WTC11 (cell line): ENCODE measurements around the gene MEN1. TPM values are rescaled to one million over a fixed set of nuclear protein-coding genes. Genes with fewer than 3 reads are reported as not detected.

ENCODE experiments used
- ATAC-seq: fragments of 200-7000 bp; cut with Tn5 transposase; 2 replicates; pipeline ENCODE4 v1.10.0; 2021; ENCODE audit warnings: mild to moderate bottlenecking, moderate library complexity
- CTCF ChIA-PET: fragments of 300-600 bp; sonication (Branson Sonifier 250); formaldehyde crosslinking; loops from one replicate; lab custom pipeline; 2021; ENCODE audit warnings: antibody characterized with exemption; lab: Charles Lee
- POLR2A ChIA-PET: fragments of 350-600 bp; sonication (Branson Sonifier 250); formaldehyde crosslinking; loops from one replicate; lab custom pipeline; 2021; ENCODE audit warnings: antibody characterized with exemption; lab: Charles Lee
- DNase-seq: peaks from one replicate; pipeline ENCODE4 v3.0.0; 2021; ENCODE audit warnings: low spot score
- H3K27ac Mint-ChIP-seq: 2 replicates; pipeline ENCODE4 v1.8.0; 2021; ENCODE audit warnings: mixed read lengths
- H3K27me3 Mint-ChIP-seq: 2 replicates; pipeline ENCODE4 v1.8.0; 2021; ENCODE audit warnings: low read depth, mild to moderate bottlenecking, moderate library complexity, mixed read lengths
- H3K36me3 Mint-ChIP-seq: 2 replicates; pipeline ENCODE4 v1.8.0; 2021; ENCODE audit warnings: mixed read lengths
- H3K4me1 Mint-ChIP-seq: 2 replicates; pipeline ENCODE4 v1.8.0; 2022; ENCODE audit warnings: mixed read lengths
- H3K4me3 Mint-ChIP-seq: 2 replicates; pipeline ENCODE4 v1.8.0; 2021; ENCODE audit warnings: mild to moderate bottlenecking, moderate library complexity, mixed read lengths
- H3K9me3 Mint-ChIP-seq: 2 replicates; pipeline ENCODE4 v1.8.0; 2021; ENCODE audit warnings: mixed read lengths
- ESRRA ChIP-seq: sonication (generic); formaldehyde crosslinking; IDR thresholded peaks from 2 replicates; pipeline ENCODE4 v1.8.1; 2022; ENCODE audit warnings: mild to moderate bottlenecking, missing genetic modification reagents, borderline replicate concordance
- GTF2I ChIP-seq: fragments of 250-450 bp; sonication (Bioruptor Pico); conservative IDR thresholded peaks from 2 replicates; pipeline ENCODE4 v1.4.0; 2021; ENCODE audit warnings: mild to moderate bottlenecking
- HMGA2 ChIP-seq: fragments of 250-450 bp; sonication (Bioruptor Pico); IDR thresholded peaks from 2 replicates; pipeline ENCODE4 v1.4.0; 2021; ENCODE audit warnings: mild to moderate bottlenecking, moderate library complexity
- KAT7 ChIP-seq: sonication (generic); formaldehyde crosslinking; IDR thresholded peaks from 2 replicates; pipeline ENCODE4 v1.8.1; 2023; ENCODE audit warnings: missing genetic modification reagents, mild to moderate bottlenecking, borderline replicate concordance
- MXD4 ChIP-seq: fragments of 250-450 bp; sonication (Bioruptor Pico); IDR thresholded peaks from 2 replicates; pipeline ENCODE4 v1.8.0; 2021; ENCODE audit warnings: mild to moderate bottlenecking, moderate library complexity, borderline replicate concordance
- NFATC4 ChIP-seq: fragments of 250-450 bp; sonication (Bioruptor Pico); IDR thresholded peaks from 2 replicates; pipeline ENCODE4 v1.9.0; 2021; ENCODE audit warnings: mild to moderate bottlenecking
- NFYB ChIP-seq: sonication (generic); formaldehyde crosslinking; conservative IDR thresholded peaks from 2 replicates; pipeline ENCODE4 v1.8.0; 2022; ENCODE audit warnings: low read depth, missing genetic modification reagents
- NR1H2 ChIP-seq: sonication (generic); formaldehyde crosslinking; IDR thresholded peaks from 2 replicates; pipeline ENCODE4 v1.9.0; 2021; ENCODE audit warnings: mild to moderate bottlenecking, moderate library complexity, missing genetic modification reagents
- RELA ChIP-seq: sonication (generic); formaldehyde crosslinking; IDR thresholded peaks from 2 replicates; pipeline ENCODE4 v1.8.1; 2022; ENCODE audit warnings: missing genetic modification reagents, mild to moderate bottlenecking, borderline replicate concordance
- RORB ChIP-seq: fragments of 250-450 bp; sonication (Bioruptor Pico); IDR thresholded peaks from 2 replicates; pipeline ENCODE4 v1.9.0; 2021; ENCODE audit warnings: mild to moderate bottlenecking
- ZNF138 ChIP-seq: sonication (generic); formaldehyde crosslinking; conservative IDR thresholded peaks from 2 replicates; pipeline ENCODE4 v1.8.1; 2022; ENCODE audit warnings: mild to moderate bottlenecking, moderate library complexity, missing genetic modification reagents
- ZNF423 ChIP-seq: fragments of 250-450 bp; sonication (Bioruptor Pico); IDR thresholded peaks from 2 replicates; pipeline ENCODE4 v2.1.2; 2022; ENCODE audit warnings: mild to moderate bottlenecking, moderate library complexity
- total RNA-seq: library from RNA; stranded (reverse); gene quantifications from 3 replicates; pipeline ENCODE4 v1.2.3, GENCODE V29; 2021
- TF ChIP-seq, protein P1 (sequence below): sonication (generic); formaldehyde crosslinking; IDR thresholded peaks from 2 replicates; pipeline ENCODE4 v1.8.1; 2023; ENCODE audit warnings: mild to moderate bottlenecking, missing genetic modification reagents
- TF ChIP-seq, protein P2 (sequence below): sonication (generic); formaldehyde crosslinking; IDR thresholded peaks from 2 replicates; pipeline ENCODE4 v1.8.1; 2023; ENCODE audit warnings: mild to moderate bottlenecking, missing genetic modification reagents, moderate library complexity
- TF ChIP-seq, protein P3 (sequence below): sonication (generic); formaldehyde crosslinking; IDR thresholded peaks from 2 replicates; pipeline ENCODE4 v1.8.0; 2022; ENCODE audit warnings: missing genetic modification reagents
- TF ChIP-seq, protein P4 (sequence below): sonication (generic); formaldehyde crosslinking; IDR thresholded peaks from 2 replicates; pipeline ENCODE4 v1.8.1; 2022; ENCODE audit warnings: mild to moderate bottlenecking, moderate library complexity, missing genetic modification reagents
- TF ChIP-seq, protein P5 (sequence below): sonication (generic); formaldehyde crosslinking; IDR thresholded peaks from 2 replicates; pipeline ENCODE4 v1.8.0; 2023; ENCODE audit warnings: mild to moderate bottlenecking, missing genetic modification reagents
- TF ChIP-seq, protein P6 (sequence below): fragments of 250-450 bp; sonication (Bioruptor Pico); IDR thresholded peaks from 2 replicates; pipeline ENCODE4 v1.8.0; 2021; ENCODE audit warnings: mild to moderate bottlenecking
- TF ChIP-seq, protein P7 (sequence below): fragments of 250-450 bp; sonication (Bioruptor Pico); IDR thresholded peaks from 2 replicates; pipeline ENCODE4 v1.9.0; 2021; ENCODE audit warnings: mild to moderate bottlenecking
- TF ChIP-seq, protein P8 (sequence below): sonication (generic); formaldehyde crosslinking; IDR thresholded peaks from 2 replicates; pipeline ENCODE4 v1.8.0; 2023; ENCODE audit warnings: missing genetic modification reagents

Gene MEN1
- total RNA-seq, 1 experiment from 2014 or later, result 47.1 TPM

DNA sequence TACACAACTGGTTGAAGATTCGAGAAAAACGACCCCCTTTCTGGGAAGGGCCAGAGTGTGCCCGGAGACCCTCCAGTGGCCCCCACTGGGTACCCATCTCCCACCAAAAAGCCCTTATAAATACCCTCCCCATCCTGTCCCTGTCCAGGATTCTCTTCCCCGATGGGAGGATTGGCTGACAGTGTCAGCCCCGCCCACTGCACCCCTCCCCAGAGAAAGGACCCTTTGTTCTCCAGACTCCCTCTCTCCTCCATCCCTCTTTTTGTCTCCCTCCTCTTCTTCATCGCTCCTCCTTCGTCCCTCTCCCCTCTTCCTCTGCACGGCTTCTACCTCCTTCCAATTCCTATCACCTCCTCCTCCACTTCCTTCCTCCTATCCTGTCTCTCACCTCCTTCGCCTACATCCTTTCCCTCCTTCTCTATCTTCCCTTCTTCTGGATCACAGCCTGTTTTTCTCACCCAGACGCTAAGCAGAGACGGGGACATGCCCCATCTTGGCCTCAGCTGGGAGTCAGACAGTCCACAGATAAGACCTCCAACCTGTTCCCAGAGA lies 13.3 kb upstream of the MEN1 start (continued):
- no peak for TF ChIP-seq ZNF138 (CRISPR knock-in tag)
- TF ChIP-seq GTF2I (CRISPR knock-in tag), result no peak
- TF ChIP-seq ZNF423 (CRISPR knock-in tag), result no peak
- TF ChIP-seq ESRRA (CRISPR knock-in tag), result no peak
- TF ChIP-seq NFATC4 (CRISPR knock-in tag), result no peak
- TF ChIP-seq, protein P1, sequence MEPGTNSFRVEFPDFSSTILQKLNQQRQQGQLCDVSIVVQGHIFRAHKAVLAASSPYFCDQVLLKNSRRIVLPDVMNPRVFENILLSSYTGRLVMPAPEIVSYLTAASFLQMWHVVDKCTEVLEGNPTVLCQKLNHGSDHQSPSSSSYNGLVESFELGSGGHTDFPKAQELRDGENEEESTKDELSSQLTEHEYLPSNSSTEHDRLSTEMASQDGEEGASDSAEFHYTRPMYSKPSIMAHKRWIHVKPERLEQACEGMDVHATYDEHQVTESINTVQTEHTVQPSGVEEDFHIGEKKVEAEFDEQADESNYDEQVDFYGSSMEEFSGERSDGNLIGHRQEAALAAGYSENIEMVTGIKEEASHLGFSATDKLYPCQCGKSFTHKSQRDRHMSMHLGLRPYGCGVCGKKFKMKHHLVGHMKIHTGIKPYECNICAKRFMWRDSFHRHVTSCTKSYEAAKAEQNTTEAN (CRISPR knock-in tag), result no peak
- TF ChIP-seq NR1H2 (CRISPR knock-in tag), result no peak

DNA sequence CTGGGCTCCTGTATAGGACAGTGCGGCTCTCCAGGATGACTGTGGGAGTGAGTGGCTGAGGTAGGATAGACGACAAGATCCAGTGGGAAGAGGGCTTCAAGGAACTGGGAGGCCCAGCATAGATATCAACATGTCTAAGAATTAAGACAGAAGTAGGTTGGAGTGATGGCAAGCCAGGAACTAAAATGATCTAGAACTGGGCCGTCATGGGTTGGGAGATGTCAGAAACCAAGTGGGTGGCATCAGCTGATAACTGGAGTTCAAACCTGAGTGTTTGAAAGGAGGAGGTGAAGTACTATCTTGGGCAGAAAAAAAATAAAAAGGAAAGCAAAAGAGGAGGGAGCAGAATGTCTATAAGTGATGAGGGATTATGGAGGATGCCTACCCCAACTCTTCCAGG lies 7.1 kb upstream of the MEN1 start:
- ATAC-seq, result no peak
- H3K4me3 Mint-ChIP-seq, result no peak overlapping the region
- H3K36me3 Mint-ChIP-seq, result no peaks in the 10 kb centered on the region
- POLR2A ChIA-PET, result no interaction called here
- no peaks in the 10 kb centered on the region for H3K4me1 Mint-ChIP-seq
- CTCF ChIA-PET, result interaction anchor here (1.4 kb wide), 1 partner anchor 14 kb away, joined by 4 read pairs; the partner anchor contains the start of gene MAP4K2
- H3K27ac Mint-ChIP-seq, result no peak overlapping the region
- no peaks in the 10 kb centered on the region for H3K9me3 Mint-ChIP-seq
- DNase-seq, result no peak
- H3K27me3 Mint-ChIP-seq, result peaks cover 3% of the 10 kb centered on the region; the same call in 1 of the 2 replicates
- TF ChIP-seq KAT7 (no peak), RELA (no peak), NFYB (no peak), ZNF138 (CRISPR knock-in tag) (no peak), MXD4 (CRISPR knock-in tag) (no peak), HMGA2 (CRISPR knock-in tag) (no peak), RORB (no peak), GTF2I (CRISPR knock-in tag) (no peak)
- TF ChIP-seq, protein P2, sequence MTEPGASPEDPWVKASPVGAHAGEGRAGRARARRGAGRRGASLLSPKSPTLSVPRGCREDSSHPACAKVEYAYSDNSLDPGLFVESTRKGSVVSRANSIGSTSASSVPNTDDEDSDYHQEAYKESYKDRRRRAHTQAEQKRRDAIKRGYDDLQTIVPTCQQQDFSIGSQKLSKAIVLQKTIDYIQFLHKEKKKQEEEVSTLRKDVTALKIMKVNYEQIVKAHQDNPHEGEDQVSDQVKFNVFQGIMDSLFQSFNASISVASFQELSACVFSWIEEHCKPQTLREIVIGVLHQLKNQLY, result no peak
- TF ChIP-seq, protein P3, sequence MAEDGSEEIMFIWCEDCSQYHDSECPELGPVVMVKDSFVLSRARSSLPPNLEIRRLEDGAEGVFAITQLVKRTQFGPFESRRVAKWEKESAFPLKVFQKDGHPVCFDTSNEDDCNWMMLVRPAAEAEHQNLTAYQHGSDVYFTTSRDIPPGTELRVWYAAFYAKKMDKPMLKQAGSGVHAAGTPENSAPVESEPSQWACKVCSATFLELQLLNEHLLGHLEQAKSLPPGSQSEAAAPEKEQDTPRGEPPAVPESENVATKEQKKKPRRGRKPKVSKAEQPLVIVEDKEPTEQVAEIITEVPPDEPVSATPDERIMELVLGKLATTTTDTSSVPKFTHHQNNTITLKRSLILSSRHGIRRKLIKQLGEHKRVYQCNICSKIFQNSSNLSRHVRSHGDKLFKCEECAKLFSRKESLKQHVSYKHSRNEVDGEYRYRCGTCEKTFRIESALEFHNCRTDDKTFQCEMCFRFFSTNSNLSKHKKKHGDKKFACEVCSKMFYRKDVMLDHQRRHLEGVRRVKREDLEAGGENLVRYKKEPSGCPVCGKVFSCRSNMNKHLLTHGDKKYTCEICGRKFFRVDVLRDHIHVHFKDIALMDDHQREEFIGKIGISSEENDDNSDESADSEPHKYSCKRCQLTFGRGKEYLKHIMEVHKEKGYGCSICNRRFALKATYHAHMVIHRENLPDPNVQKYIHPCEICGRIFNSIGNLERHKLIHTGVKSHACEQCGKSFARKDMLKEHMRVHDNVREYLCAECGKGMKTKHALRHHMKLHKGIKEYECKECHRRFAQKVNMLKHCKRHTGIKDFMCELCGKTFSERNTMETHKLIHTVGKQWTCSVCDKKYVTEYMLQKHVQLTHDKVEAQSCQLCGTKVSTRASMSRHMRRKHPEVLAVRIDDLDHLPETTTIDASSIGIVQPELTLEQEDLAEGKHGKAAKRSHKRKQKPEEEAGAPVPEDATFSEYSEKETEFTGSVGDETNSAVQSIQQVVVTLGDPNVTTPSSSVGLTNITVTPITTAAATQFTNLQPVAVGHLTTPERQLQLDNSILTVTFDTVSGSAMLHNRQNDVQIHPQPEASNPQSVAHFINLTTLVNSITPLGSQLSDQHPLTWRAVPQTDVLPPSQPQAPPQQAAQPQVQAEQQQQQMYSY (CRISPR knock-in tag), result no peak
- TF ChIP-seq, protein P4, sequence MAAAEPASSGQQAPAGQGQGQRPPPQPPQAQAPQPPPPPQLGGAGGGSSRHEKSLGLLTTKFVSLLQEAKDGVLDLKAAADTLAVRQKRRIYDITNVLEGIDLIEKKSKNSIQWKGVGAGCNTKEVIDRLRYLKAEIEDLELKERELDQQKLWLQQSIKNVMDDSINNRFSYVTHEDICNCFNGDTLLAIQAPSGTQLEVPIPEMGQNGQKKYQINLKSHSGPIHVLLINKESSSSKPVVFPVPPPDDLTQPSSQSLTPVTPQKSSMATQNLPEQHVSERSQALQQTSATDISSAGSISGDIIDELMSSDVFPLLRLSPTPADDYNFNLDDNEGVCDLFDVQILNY (CRISPR knock-in tag), result no peak
- TF ChIP-seq, protein P1 (CRISPR knock-in tag), result no peak
- TF ChIP-seq, protein P5, sequence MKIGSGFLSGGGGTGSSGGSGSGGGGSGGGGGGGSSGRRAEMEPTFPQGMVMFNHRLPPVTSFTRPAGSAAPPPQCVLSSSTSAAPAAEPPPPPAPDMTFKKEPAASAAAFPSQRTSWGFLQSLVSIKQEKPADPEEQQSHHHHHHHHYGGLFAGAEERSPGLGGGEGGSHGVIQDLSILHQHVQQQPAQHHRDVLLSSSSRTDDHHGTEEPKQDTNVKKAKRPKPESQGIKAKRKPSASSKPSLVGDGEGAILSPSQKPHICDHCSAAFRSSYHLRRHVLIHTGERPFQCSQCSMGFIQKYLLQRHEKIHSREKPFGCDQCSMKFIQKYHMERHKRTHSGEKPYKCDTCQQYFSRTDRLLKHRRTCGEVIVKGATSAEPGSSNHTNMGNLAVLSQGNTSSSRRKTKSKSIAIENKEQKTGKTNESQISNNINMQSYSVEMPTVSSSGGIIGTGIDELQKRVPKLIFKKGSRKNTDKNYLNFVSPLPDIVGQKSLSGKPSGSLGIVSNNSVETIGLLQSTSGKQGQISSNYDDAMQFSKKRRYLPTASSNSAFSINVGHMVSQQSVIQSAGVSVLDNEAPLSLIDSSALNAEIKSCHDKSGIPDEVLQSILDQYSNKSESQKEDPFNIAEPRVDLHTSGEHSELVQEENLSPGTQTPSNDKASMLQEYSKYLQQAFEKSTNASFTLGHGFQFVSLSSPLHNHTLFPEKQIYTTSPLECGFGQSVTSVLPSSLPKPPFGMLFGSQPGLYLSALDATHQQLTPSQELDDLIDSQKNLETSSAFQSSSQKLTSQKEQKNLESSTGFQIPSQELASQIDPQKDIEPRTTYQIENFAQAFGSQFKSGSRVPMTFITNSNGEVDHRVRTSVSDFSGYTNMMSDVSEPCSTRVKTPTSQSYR (CRISPR knock-in tag), result no peak
- TF ChIP-seq, protein P6, sequence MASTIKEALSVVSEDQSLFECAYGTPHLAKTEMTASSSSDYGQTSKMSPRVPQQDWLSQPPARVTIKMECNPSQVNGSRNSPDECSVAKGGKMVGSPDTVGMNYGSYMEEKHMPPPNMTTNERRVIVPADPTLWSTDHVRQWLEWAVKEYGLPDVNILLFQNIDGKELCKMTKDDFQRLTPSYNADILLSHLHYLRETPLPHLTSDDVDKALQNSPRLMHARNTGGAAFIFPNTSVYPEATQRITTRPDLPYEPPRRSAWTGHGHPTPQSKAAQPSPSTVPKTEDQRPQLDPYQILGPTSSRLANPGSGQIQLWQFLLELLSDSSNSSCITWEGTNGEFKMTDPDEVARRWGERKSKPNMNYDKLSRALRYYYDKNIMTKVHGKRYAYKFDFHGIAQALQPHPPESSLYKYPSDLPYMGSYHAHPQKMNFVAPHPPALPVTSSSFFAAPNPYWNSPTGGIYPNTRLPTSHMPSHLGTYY (CRISPR knock-in tag), result no peak
- TF ChIP-seq, protein P7, sequence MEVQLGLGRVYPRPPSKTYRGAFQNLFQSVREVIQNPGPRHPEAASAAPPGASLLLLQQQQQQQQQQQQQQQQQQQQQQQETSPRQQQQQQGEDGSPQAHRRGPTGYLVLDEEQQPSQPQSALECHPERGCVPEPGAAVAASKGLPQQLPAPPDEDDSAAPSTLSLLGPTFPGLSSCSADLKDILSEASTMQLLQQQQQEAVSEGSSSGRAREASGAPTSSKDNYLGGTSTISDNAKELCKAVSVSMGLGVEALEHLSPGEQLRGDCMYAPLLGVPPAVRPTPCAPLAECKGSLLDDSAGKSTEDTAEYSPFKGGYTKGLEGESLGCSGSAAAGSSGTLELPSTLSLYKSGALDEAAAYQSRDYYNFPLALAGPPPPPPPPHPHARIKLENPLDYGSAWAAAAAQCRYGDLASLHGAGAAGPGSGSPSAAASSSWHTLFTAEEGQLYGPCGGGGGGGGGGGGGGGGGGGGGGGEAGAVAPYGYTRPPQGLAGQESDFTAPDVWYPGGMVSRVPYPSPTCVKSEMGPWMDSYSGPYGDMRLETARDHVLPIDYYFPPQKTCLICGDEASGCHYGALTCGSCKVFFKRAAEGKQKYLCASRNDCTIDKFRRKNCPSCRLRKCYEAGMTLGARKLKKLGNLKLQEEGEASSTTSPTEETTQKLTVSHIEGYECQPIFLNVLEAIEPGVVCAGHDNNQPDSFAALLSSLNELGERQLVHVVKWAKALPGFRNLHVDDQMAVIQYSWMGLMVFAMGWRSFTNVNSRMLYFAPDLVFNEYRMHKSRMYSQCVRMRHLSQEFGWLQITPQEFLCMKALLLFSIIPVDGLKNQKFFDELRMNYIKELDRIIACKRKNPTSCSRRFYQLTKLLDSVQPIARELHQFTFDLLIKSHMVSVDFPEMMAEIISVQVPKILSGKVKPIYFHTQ (CRISPR knock-in tag), result no peak
- TF ChIP-seq, protein P8, sequence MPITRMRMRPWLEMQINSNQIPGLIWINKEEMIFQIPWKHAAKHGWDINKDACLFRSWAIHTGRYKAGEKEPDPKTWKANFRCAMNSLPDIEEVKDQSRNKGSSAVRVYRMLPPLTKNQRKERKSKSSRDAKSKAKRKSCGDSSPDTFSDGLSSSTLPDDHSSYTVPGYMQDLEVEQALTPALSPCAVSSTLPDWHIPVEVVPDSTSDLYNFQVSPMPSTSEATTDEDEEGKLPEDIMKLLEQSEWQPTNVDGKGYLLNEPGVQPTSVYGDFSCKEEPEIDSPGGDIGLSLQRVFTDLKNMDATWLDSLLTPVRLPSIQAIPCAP (CRISPR knock-in tag), result no peak
